DMS79 (cell line): ENCODE measurements around the gene CLCN7.

ENCODE experiments used
- DNase-seq: peaks from one replicate; lab custom pipeline; 2025; lab: John Stamatoyannopoulos, UW

The CLCN7 gene

GRCh38 chr16:1464196-1464893 lies 10.5 kb downstream of the CLCN7 start:
- DNase-seq = no peak

GRCh38 chr16:1461146-1461545 lies 13.7 kb downstream of the CLCN7 start:
- no peak for DNase-seq

- DNase-seq = no peak
These were observed 14.2 kb downstream of the CLCN7 start for GRCh38 chr16:1460602-1461138.

- no peak for DNase-seq
These were observed 14.9 kb downstream of the CLCN7 start for GRCh38 chr16:1459967-1460366.

- no peak for DNase-seq
These were observed 15.9 kb downstream of the CLCN7 start for GRCh38 chr16:1458977-1459341.

- no peak for DNase-seq
These were observed 16.4 kb downstream of the CLCN7 start for GRCh38 chr16:1458336-1458976.

- no peak for DNase-seq
These were observed 17.2 kb downstream of the CLCN7 start for GRCh38 chr16:1457489-1458245.

- DNase-seq = no peak
These were observed 17.9 kb downstream of the CLCN7 start for GRCh38 chr16:1456951-1457350.

- no peak for DNase-seq
These were observed 19.3 kb downstream of the CLCN7 start for GRCh38 chr16:1455190-1456171.

- no peak for DNase-seq
These were observed 20.3 kb downstream of the CLCN7 start for GRCh38 chr16:1454561-1454960.

- no peak for DNase-seq
These were observed 21.5 kb downstream of the CLCN7 start for GRCh38 chr16:1453316-1453715.

- no peak for DNase-seq
These were observed 22.3 kb downstream of the CLCN7 start for GRCh38 chr16:1452530-1452929.

GRCh38 chr16:1451702-1452392 lies 23.0 kb downstream of the CLCN7 start:
- DNase-seq = no peak

GRCh38 chr16:1450841-1451240 lies 24.0 kb downstream of the CLCN7 start:
- DNase-seq = no peak

- no peak for DNase-seq
These were observed 24.6 kb downstream of the CLCN7 start for GRCh38 chr16:1450218-1450617.

GRCh38 chr16:1449201-1449788 lies 25.5 kb downstream of the CLCN7 start:
- DNase-seq = no peak

GRCh38 chr16:1448536-1449116 lies 26.2 kb downstream of the CLCN7 start:
- no peak for DNase-seq

GRCh38 chr16:1447965-1448364 lies 26.9 kb downstream of the CLCN7 start:
- DNase-seq = no peak

GRCh38 chr16:1446296-1447080 lies 28.3 kb downstream of the CLCN7 start:
- DNase-seq = no peak
